IMR-90 (cell line): Measurements from ENCODE around the gene CAT. TPM values are rescaled to one million over a fixed set of nuclear protein-coding genes. Genes with fewer than 3 reads are reported as not detected.

Experiments
- ATAC-seq: fragments of 200-7000 bp; cut with Tn5 transposase; 2 replicates; pipeline ENCODE4 v1.9.1; 2020; ENCODE audit warnings: low read depth, mild to moderate bottlenecking, moderate library complexity
- BruUV-seq: library from RNA; stranded (reverse); fragments of 400-500 nt; replicated peaks from 2 replicates; lab custom pipeline; 2021; lab: Mats Ljungman, UMichigan
- CTCF ChIA-PET: fragments of 300-600 bp; formaldehyde crosslinking; extraction: SDS; loops from one replicate; lab custom pipeline; 2021; ENCODE audit warnings: antibody characterized with exemption; lab: Yijun Ruan, JAX
- POLR2A ChIA-PET: fragments of 300-600 bp; sonication (Branson Sonifier 250); formaldehyde crosslinking; loops from one replicate; lab custom pipeline; 2022; ENCODE audit warnings: antibody characterized with exemption; ENCODE audit not compliant: unreplicated experiment; lab: Charles Lee
- DNase-seq: peaks from one replicate; pipeline ENCODE4 v3.0.0; 2013
- H2AFZ ChIP-seq: replicated peaks from 2 replicates; pipeline ENCODE3; 2013; ENCODE audit warnings: low read length, mild to moderate bottlenecking; ENCODE audit not compliant: poor library complexity
- H2AK5ac ChIP-seq: 2 replicates; pipeline ENCODE4 v1.6.1; 2013; ENCODE audit warnings: low read depth, low read length, inconsistent platforms
- H2AK9ac ChIP-seq: replicated peaks from 2 replicates; pipeline ENCODE3; 2013; ENCODE audit warnings: mild to moderate bottlenecking, low read depth, low read length, moderate library complexity; ENCODE audit not compliant: poor library complexity
- H2BK120ac ChIP-seq: 2 replicates; pipeline ENCODE4 v1.6.1; 2013; ENCODE audit warnings: low read depth, low read length, inconsistent platforms
- H2BK15ac ChIP-seq: 3 replicates; pipeline ENCODE4 v1.6.1; 2013; ENCODE audit warnings: low read depth, low read length, inconsistent platforms
- H2BK20ac ChIP-seq: 2 replicates; pipeline ENCODE4 v1.6.1; 2013; ENCODE audit warnings: low read depth, mild to moderate bottlenecking, inconsistent platforms, low read length, moderate library complexity
- H2BK5ac ChIP-seq: 2 replicates; pipeline ENCODE4 v1.6.1; 2013; ENCODE audit warnings: mild to moderate bottlenecking, low read depth, low read length, inconsistent platforms; ENCODE audit not compliant: poor library complexity, severe bottlenecking
- H3K14ac ChIP-seq: replicated peaks from 2 replicates; pipeline ENCODE4 v1.6.1; 2013; ENCODE audit warnings: low read depth, low read length, inconsistent platforms
- H3K18ac ChIP-seq: 2 replicates; pipeline ENCODE4 v1.6.1; 2013; ENCODE audit warnings: low read depth, low read length, control low read depth
- H3K23ac ChIP-seq: 2 replicates; pipeline ENCODE4 v1.6.1; 2013; ENCODE audit warnings: low read depth, low read length, inconsistent platforms
- H3K27ac ChIP-seq: 2 replicates; pipeline ENCODE4 v1.5.1; 2013; ENCODE audit warnings: mild to moderate bottlenecking, control low read depth, low read length; ENCODE audit not compliant: insufficient read depth
- H3K27me3 ChIP-seq: 2 replicates; pipeline ENCODE4 v1.6.1; 2013; ENCODE audit warnings: low read length; ENCODE audit not compliant: control insufficient read depth, insufficient read depth
- H3K36me3 ChIP-seq: 2 replicates; pipeline ENCODE4 v1.6.1; 2013; ENCODE audit warnings: low read length, mixed read lengths; ENCODE audit not compliant: control insufficient read depth, insufficient read depth
- H3K4ac ChIP-seq: 2 replicates; pipeline ENCODE4 v1.6.1; 2013; ENCODE audit warnings: low read depth, low read length, inconsistent platforms
- H3K4me1 ChIP-seq: 2 replicates; pipeline ENCODE4 v1.6.1; 2013; ENCODE audit warnings: low read length, mixed read lengths; ENCODE audit not compliant: control insufficient read depth, insufficient read depth
- H3K4me2 ChIP-seq: 2 replicates; pipeline ENCODE4 v1.6.1; 2013; ENCODE audit warnings: low read depth, mild to moderate bottlenecking, control low read depth, low read length, moderate library complexity
- H3K4me3 ChIP-seq: 2 replicates; pipeline ENCODE4 v1.5.1; 2013; ENCODE audit warnings: low read depth, mild to moderate bottlenecking, control low read depth, low read length, moderate library complexity; ENCODE audit not compliant: insufficient read depth
- H3K56ac ChIP-seq: 2 replicates; pipeline ENCODE4 v1.6.1; 2013; ENCODE audit warnings: low read length, inconsistent platforms; ENCODE audit not compliant: insufficient read depth; ENCODE audit errors: extremely low read depth
- H3K79me1 ChIP-seq, 2 experiments: 2 replicates each; pipeline ENCODE4 v1.6.1; 2013; ENCODE audit warnings: low read length in 2 of 2, inconsistent platforms in 1 of 2, low read depth in 1 of 2
- H3K9ac ChIP-seq: 2 replicates; pipeline ENCODE4 v1.6.1; 2013; ENCODE audit warnings: low read depth, low read length, control low read depth
- H3K9me1 ChIP-seq: 2 replicates; pipeline ENCODE4 v1.6.1; 2013; ENCODE audit warnings: low read length, inconsistent platforms; ENCODE audit not compliant: insufficient read depth
- H3K9me3 ChIP-seq: 2 replicates; pipeline ENCODE4 v1.6.1; 2013; ENCODE audit warnings: low read length; ENCODE audit not compliant: control insufficient read depth, insufficient read depth
- H4K20me1 ChIP-seq: 2 replicates; pipeline ENCODE4 v1.6.1; 2013; ENCODE audit warnings: low read length, inconsistent platforms; ENCODE audit not compliant: insufficient read depth
- H4K5ac ChIP-seq: 2 replicates; pipeline ENCODE4 v1.6.1; 2013; ENCODE audit warnings: mild to moderate bottlenecking, low read depth, low read length, control low read depth
- H4K8ac ChIP-seq, 2 experiments: 2 replicates each; pipeline ENCODE4 v1.6.1; 2013; ENCODE audit warnings: low read depth in 2 of 2, low read length in 2 of 2, control low read depth in 1 of 2, inconsistent platforms in 1 of 2
- H4K91ac ChIP-seq: 2 replicates; pipeline ENCODE4 v1.6.1; 2013; ENCODE audit warnings: low read depth, low read length, inconsistent platforms; ENCODE audit not compliant: insufficient read depth
- BHLHE40 ChIP-seq: fragments of 150-350 bp; IDR thresholded peaks from 2 replicates; pipeline ENCODE4 v1.6.1; 2016; ENCODE audit warnings: mild to moderate bottlenecking, low read depth, low read length
- CEBPB ChIP-seq: IDR thresholded peaks from 2 replicates; pipeline ENCODE4 v1.6.1; 2012; ENCODE audit warnings: low read depth, low read length, improper control_type of control experiment
- CHD1 ChIP-seq: IDR thresholded peaks from 2 replicates; pipeline ENCODE4 v1.6.1; 2012; ENCODE audit warnings: low read depth, low read length, improper control_type of control experiment
- FOS ChIP-seq: fragments of 150-350 bp; IDR thresholded peaks from 2 replicates; pipeline ENCODE4 v1.6.1; 2016; ENCODE audit warnings: low read depth, low read length
- MAFK ChIP-seq: IDR thresholded peaks from 2 replicates; pipeline ENCODE4 v1.6.1; 2012; ENCODE audit warnings: low read depth, low read length, improper control_type of control experiment
- MAZ ChIP-seq: IDR thresholded peaks from 2 replicates; pipeline ENCODE4 v1.6.1; 2012; ENCODE audit warnings: low read depth, mild to moderate bottlenecking, low read length, improper control_type of control experiment, moderate library complexity, borderline replicate concordance
- MXI1 ChIP-seq: IDR thresholded peaks from 2 replicates; pipeline ENCODE4 v1.6.1; 2012; ENCODE audit warnings: low read depth, mild to moderate bottlenecking, low read length, moderate library complexity, borderline replicate concordance
- NFE2L2 ChIP-seq: fragments of 150-350 bp; IDR thresholded peaks from 2 replicates; pipeline ENCODE4 v1.6.1; 2016; ENCODE audit warnings: low read depth, mild to moderate bottlenecking, low read length
- POLR2A ChIP-seq: IDR thresholded peaks from 2 replicates; pipeline ENCODE4 v1.6.1; 2012; ENCODE audit warnings: mild to moderate bottlenecking, low read depth, low read length
- RAD21 ChIP-seq: IDR thresholded peaks from 2 replicates; pipeline ENCODE4 v1.6.1; 2012; ENCODE audit warnings: low read length, improper control_type of control experiment
- RCOR1 ChIP-seq: IDR thresholded peaks from 2 replicates; pipeline ENCODE4 v1.6.1; 2012; ENCODE audit warnings: mild to moderate bottlenecking, low read length, improper control_type of control experiment; ENCODE audit not compliant: insufficient replicate concordance
- RFX5 ChIP-seq: IDR thresholded peaks from 2 replicates; pipeline ENCODE4 v1.8.0; 2012; ENCODE audit warnings: low read depth, mild to moderate bottlenecking, low read length, moderate library complexity
- SMC3 ChIP-seq: fragments of 150-350 bp; IDR thresholded peaks from 2 replicates; pipeline ENCODE4 v1.6.1; 2016; ENCODE audit warnings: low read depth, mild to moderate bottlenecking, antibody characterized with exemption, low read length, moderate library complexity
- WGBS, 2 experiments: methylation state at CpG; one replicate each; pipeline versions ENCODE4 v1.1.5 to v1.1.7; 2013; ENCODE audit warnings: missing lambda C conversion rate in 2 of 2; ENCODE audit not compliant: insufficient read length in 1 of 2; ENCODE audit errors: extremely low coverage in 2 of 2; 5-methylcytosine and 5-hydroxymethylcytosine counted together
- dilution Hi-C: fragments of 300-500 bp; cut with HindIII; formaldehyde crosslinking; loops from one replicate; pipeline ENCODE4 v1.14.3; 2018; ENCODE audit warnings: low sequenced_read_pairs; ENCODE audit not compliant: unreplicated experiment
- in situ Hi-C: fragments of 300-500 bp; cut with MboI; formaldehyde crosslinking; loops from 3 replicates; pipeline ENCODE4 v1.14.3; 2019; ENCODE audit warnings: low sequenced_read_pairs, inconsistent platforms, mixed read lengths
- intact Hi-C: fragments of 100-400 bp; cut with micrococcal nuclease; formaldehyde crosslinking; loops from 2 replicates; pipeline ENCODE4 v1.10.0; 2022
- polyA plus RNA-seq, 3 experiments: library from polyadenylated mRNA; depleted of rRNA; stranded (reverse); fragments of >200 nt; gene quantifications; 2 replicates each; pipeline ENCODE4 v1.2.3, GENCODE V29; 2012; ENCODE audit warnings: low replicate concordance in 1 of 3
- total RNA-seq: library from RNA; depleted of rRNA; stranded (reverse); fragments of >200 nt; gene quantifications from 2 replicates; pipeline ENCODE4 v1.2.3, GENCODE V29; 2012
- TF ChIP-seq, protein P1 (sequence below): conservative IDR thresholded peaks from 2 replicates; pipeline ENCODE4 v1.5.1; 2012; ENCODE audit warnings: mild to moderate bottlenecking, low read depth, low read length, improper control_type of control experiment
- TF ChIP-seq, protein P2 (sequence below): fragments of 150-350 bp; IDR thresholded peaks from 2 replicates; pipeline ENCODE4 v1.6.1; 2016; ENCODE audit warnings: low read depth, mild to moderate bottlenecking, low read length, moderate library complexity, borderline replicate concordance
- TF ChIP-seq, protein P3 (sequence below): fragments of 150-350 bp; IDR thresholded peaks from 2 replicates; pipeline ENCODE4 v1.6.1; 2017; ENCODE audit warnings: mild to moderate bottlenecking, antibody characterized with exemption, low read length, low read depth

CAT gene
- total and polyA plus RNA-seq, 2 of the 4 experiments (the other 2 are of a cell fraction), result 52.5 to 80.5 TPM

DNA sequence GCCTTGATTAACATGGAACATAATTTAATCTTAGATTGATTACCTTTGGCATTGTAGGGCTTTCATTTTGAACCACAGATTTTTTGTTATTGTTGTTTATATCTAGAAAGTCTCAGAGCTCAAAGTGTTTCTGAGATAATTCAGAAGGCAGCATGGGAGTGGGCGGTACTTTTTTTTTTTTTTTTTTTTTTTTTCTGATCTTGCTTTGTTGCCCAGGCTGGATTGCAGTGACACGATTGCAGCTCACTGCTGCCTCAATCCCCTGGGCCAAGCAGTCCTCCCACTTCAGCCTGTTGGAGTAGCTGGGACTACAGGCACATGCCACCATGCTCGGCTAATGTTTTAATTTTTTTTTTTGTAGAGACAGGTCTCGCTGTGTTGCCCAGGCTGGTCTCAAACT lies 21.5 kb downstream of the CAT start:
- no peak overlapping the region for H3K27ac ChIP-seq
- POLR2A ChIA-PET, result no interaction called here
- no peak overlapping the region for H3K14ac ChIP-seq
- no CpG with 5 or more reads among the region's 4 CpGs for WGBS, 2 experiments
- no peaks in the 10 kb centered on the region for H4K20me1 ChIP-seq
- H2BK20ac ChIP-seq, result no peak overlapping the region
- no peaks in the 10 kb centered on the region for H3K4me1 ChIP-seq
- no peak overlapping the region for H3K4ac ChIP-seq
- no peak overlapping the region for H3K56ac ChIP-seq
- no peak overlapping the region for H2AFZ ChIP-seq
- H3K36me3 ChIP-seq, result peaks cover 49% of the 10 kb centered on the region
- no peak overlapping the region for H2BK5ac ChIP-seq
- no peak for ATAC-seq
- no peak overlapping the region for H3K4me2 ChIP-seq
- no peaks in the 10 kb centered on the region for H3K27me3 ChIP-seq
- no peak overlapping the region for H2BK15ac ChIP-seq
- H2AK5ac ChIP-seq, result no peak overlapping the region
- no peak overlapping the region for H3K9ac ChIP-seq
- H3K4me3 ChIP-seq, result no peak overlapping the region
- no peak overlapping the region for H2BK120ac ChIP-seq
- H4K8ac ChIP-seq, result no peak overlapping the region
- DNase-seq, result no peak
- TF ChIP-seq, protein P1, sequence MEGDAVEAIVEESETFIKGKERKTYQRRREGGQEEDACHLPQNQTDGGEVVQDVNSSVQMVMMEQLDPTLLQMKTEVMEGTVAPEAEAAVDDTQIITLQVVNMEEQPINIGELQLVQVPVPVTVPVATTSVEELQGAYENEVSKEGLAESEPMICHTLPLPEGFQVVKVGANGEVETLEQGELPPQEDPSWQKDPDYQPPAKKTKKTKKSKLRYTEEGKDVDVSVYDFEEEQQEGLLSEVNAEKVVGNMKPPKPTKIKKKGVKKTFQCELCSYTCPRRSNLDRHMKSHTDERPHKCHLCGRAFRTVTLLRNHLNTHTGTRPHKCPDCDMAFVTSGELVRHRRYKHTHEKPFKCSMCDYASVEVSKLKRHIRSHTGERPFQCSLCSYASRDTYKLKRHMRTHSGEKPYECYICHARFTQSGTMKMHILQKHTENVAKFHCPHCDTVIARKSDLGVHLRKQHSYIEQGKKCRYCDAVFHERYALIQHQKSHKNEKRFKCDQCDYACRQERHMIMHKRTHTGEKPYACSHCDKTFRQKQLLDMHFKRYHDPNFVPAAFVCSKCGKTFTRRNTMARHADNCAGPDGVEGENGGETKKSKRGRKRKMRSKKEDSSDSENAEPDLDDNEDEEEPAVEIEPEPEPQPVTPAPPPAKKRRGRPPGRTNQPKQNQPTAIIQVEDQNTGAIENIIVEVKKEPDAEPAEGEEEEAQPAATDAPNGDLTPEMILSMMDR, result no peak
- TF ChIP-seq FOS, result no peak
- TF ChIP-seq, protein P2, sequence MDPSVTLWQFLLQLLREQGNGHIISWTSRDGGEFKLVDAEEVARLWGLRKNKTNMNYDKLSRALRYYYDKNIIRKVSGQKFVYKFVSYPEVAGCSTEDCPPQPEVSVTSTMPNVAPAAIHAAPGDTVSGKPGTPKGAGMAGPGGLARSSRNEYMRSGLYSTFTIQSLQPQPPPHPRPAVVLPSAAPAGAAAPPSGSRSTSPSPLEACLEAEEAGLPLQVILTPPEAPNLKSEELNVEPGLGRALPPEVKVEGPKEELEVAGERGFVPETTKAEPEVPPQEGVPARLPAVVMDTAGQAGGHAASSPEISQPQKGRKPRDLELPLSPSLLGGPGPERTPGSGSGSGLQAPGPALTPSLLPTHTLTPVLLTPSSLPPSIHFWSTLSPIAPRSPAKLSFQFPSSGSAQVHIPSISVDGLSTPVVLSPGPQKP, result no peak
- TF ChIP-seq RAD21, result no peak
- no peak for TF ChIP-seq RCOR1
- TF ChIP-seq CHD1, result no peak
- TF ChIP-seq MAFK, result no peak
- no peak for TF ChIP-seq POLR2A
- TF ChIP-seq MAZ, result no peak
- TF ChIP-seq CEBPB, result no peak
- TF ChIP-seq, protein P3, sequence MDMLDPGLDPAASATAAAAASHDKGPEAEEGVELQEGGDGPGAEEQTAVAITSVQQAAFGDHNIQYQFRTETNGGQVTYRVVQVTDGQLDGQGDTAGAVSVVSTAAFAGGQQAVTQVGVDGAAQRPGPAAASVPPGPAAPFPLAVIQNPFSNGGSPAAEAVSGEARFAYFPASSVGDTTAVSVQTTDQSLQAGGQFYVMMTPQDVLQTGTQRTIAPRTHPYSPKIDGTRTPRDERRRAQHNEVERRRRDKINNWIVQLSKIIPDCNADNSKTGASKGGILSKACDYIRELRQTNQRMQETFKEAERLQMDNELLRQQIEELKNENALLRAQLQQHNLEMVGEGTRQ, result no peak
- no peak for TF ChIP-seq MXI1
- no peak for TF ChIP-seq RFX5
- no peak for TF ChIP-seq BHLHE40
- no peak for TF ChIP-seq SMC3
- no peak for TF ChIP-seq NFE2L2
- no peak overlapping the region for H4K91ac ChIP-seq
- no peak overlapping the region for H3K23ac ChIP-seq
- dilution Hi-C loops, result no loop called here
- no peaks in the 10 kb centered on the region for H3K79me1 ChIP-seq
- BruUV-seq, result no TSS peak
- no peak overlapping the region for H3K18ac ChIP-seq
- CTCF ChIA-PET, result no interaction called here
- in situ Hi-C loops, result no loop called here
- peaks cover 3% of the 10 kb centered on the region for H3K9me1 ChIP-seq
- intact Hi-C loops, result no loop called here
- no peak overlapping the region for H2AK9ac ChIP-seq
- H4K5ac ChIP-seq, result no peak overlapping the region
- H3K9me3 ChIP-seq, result no peaks in the 10 kb centered on the region
